Hepatocyte (in vitro differentiated cells): ENCODE results near the gene ARFGAP1. TPM values are rescaled to one million over a fixed set of nuclear protein-coding genes. Genes with fewer than 3 reads are reported as not detected.

Experiments used
- DNase-seq: peaks from one replicate; pipeline ENCODE4 v3.0.0-alpha.2; 2016; ENCODE audit warnings: low spot score
- H2AFZ ChIP-seq: fragments of 200-600 bp; sonication (generic); 2 replicates; pipeline ENCODE4 v1.6.0; 2016; ENCODE audit warnings: antibody characterized with exemption, mild to moderate bottlenecking
- H3K27ac ChIP-seq: fragments of 200-600 bp; sonication (generic); 2 replicates; pipeline ENCODE4 v1.5.1; 2016; ENCODE audit warnings: mild to moderate bottlenecking
- H3K27me3 ChIP-seq: fragments of 200-600 bp; sonication (generic); 2 replicates; pipeline ENCODE4 v1.6.1; 2016
- H3K36me3 ChIP-seq: fragments of 200-600 bp; sonication (generic); replicated peaks from 2 replicates; pipeline ENCODE4 v1.5.1; 2016; ENCODE audit warnings: low read depth; ENCODE audit not compliant: insufficient read depth
- H3K4me1 ChIP-seq: fragments of 200-600 bp; sonication (generic); 2 replicates; pipeline ENCODE4 v1.5.1; 2016; ENCODE audit warnings: mild to moderate bottlenecking, moderate library complexity; ENCODE audit not compliant: insufficient read depth
- H3K4me2 ChIP-seq: fragments of 200-600 bp; sonication (generic); 2 replicates; pipeline ENCODE4 v1.6.0; 2016
- H3K4me3 ChIP-seq: fragments of 200-600 bp; sonication (generic); 2 replicates; pipeline ENCODE4 v1.5.1; 2016; ENCODE audit warnings: mild to moderate bottlenecking
- H3K79me2 ChIP-seq: fragments of 200-600 bp; sonication (generic); 2 replicates; pipeline ENCODE4 v1.6.0; 2017; ENCODE audit warnings: mild to moderate bottlenecking
- H3K9me2 ChIP-seq: fragments of 200-600 bp; sonication (generic); replicated peaks from 2 replicates; pipeline ENCODE4 v1.6.0; 2017; ENCODE audit warnings: mild to moderate bottlenecking; ENCODE audit not compliant: insufficient read depth
- H3K9me3 ChIP-seq: fragments of 200-600 bp; sonication (generic); 2 replicates; pipeline ENCODE4 v1.5.1; 2016; ENCODE audit warnings: low read depth, mild to moderate bottlenecking
- H4K20me1 ChIP-seq: fragments of 200-600 bp; sonication (generic); 2 replicates; pipeline ENCODE4 v1.6.0; 2016; ENCODE audit warnings: mild to moderate bottlenecking; ENCODE audit not compliant: insufficient read depth, poor library complexity, severe bottlenecking
- CTCF ChIP-seq: fragments of 200-600 bp; sonication (generic); IDR thresholded peaks from 2 replicates; pipeline ENCODE4 v1.5.1; 2016; ENCODE audit warnings: antibody characterized with exemption, mild to moderate bottlenecking; ENCODE audit not compliant: poor library complexity
- EZH2 ChIP-seq: fragments of 200-600 bp; sonication (generic); IDR thresholded peaks from 2 replicates; pipeline ENCODE4 v1.6.1; 2016; ENCODE audit warnings: antibody characterized with exemption, mild to moderate bottlenecking, borderline replicate concordance
- EZH2phosphoT487 ChIP-seq: fragments of 200-600 bp; sonication (generic); IDR thresholded peaks from one replicate; pipeline ENCODE4 v1.6.1; 2018; ENCODE audit warnings: antibody characterized with exemption, mild to moderate bottlenecking, low read depth, moderate library complexity; ENCODE audit not compliant: unreplicated experiment, severe bottlenecking
- whole genome bisulfite sequencing: methylation state at CpG from one replicate; pipeline ENCODE4 v1.1.6; 2016; ENCODE audit warnings: low lambda C conversion rate; ENCODE audit errors: missing lambda C conversion rate; 5-methylcytosine and 5-hydroxymethylcytosine counted together
- polyA plus RNA-seq: library from polyadenylated mRNA; unstranded; fragments of >200 nt; fragmentation: Nextera tagmentation; extraction: Ambion mirVana; gene quantifications from 2 replicates; pipeline ENCODE4 v1.2.1, GENCODE V29; 2016
- total RNA-seq: library from RNA; depleted of rRNA; stranded (reverse); fragments of >200 nt; gene quantifications from 2 replicates; pipeline ENCODE4 v1.2.3, GENCODE V29; 2014

Gene ARFGAP1
- total and polyA plus RNA-seq, 2 experiments from 2014 or later, result 78.2 to 99.0 TPM

GRCh38 chr20:63277466-63278272, 5.1 kb downstream of the ARFGAP1 start:
- WGBS, result 97% methylated on average over 28 of the region's 30 CpGs
- Histone ChIP-seq H4K20me1 (peaks cover 38% of the 10 kb centered on the region), H3K4me1 (peaks cover 11% of the 10 kb centered on the region), H3K9me2 (no peaks in the 10 kb centered on the region), H3K27ac (no peak overlapping the region), H2AFZ (no peak overlapping the region), H3K36me3 (no peaks in the 10 kb centered on the region), H3K27me3 (no peaks in the 10 kb centered on the region), H3K4me2 (no peak overlapping the region), H3K9me3 (no peaks in the 10 kb centered on the region), H3K4me3 (no peak overlapping the region), H3K79me2 (peaks cover 45% of the 10 kb centered on the region)
- no peak for DNase-seq
- TF ChIP-seq EZH2phosphoT487 (no peak), CTCF (no peak), EZH2 (no peak)

- H3K4me1 ChIP-seq, result peaks cover 8% of the 10 kb centered on the region
- H3K27ac ChIP-seq, result no peak overlapping the region
- H4K20me1 ChIP-seq, result peaks cover 36% of the 10 kb centered on the region
- no peak for TF ChIP-seq CTCF
- no peak for TF ChIP-seq EZH2phosphoT487
- TF ChIP-seq EZH2, result no peak
- no peaks in the 10 kb centered on the region for H3K9me2 ChIP-seq
- H3K79me2 ChIP-seq, result peaks cover 35% of the 10 kb centered on the region
- no peaks in the 10 kb centered on the region for H3K9me3 ChIP-seq
- no peak for DNase-seq
- no peak overlapping the region for H3K4me2 ChIP-seq
- no peak overlapping the region for H3K4me3 ChIP-seq
- no peak overlapping the region for H2AFZ ChIP-seq
- H3K27me3 ChIP-seq, result no peaks in the 10 kb centered on the region
- H3K36me3 ChIP-seq, result no peaks in the 10 kb centered on the region
- WGBS, result 91% methylated on average over 17 of the region's 17 CpGs
These were observed 6.0 kb downstream of the ARFGAP1 start for GRCh38 chr20:63278661-63279060.

- Histone ChIP-seq H3K4me1 (no peaks in the 10 kb centered on the region), H3K27ac (no peak overlapping the region), H2AFZ (no peak overlapping the region), H4K20me1 (peaks cover 25% of the 10 kb centered on the region), H3K27me3 (no peaks in the 10 kb centered on the region), H3K9me2 (no peaks in the 10 kb centered on the region), H3K79me2 (peaks cover 22% of the 10 kb centered on the region), H3K36me3 (no peaks in the 10 kb centered on the region), H3K9me3 (no peaks in the 10 kb centered on the region), H3K4me2 (no peak overlapping the region), H3K4me3 (no peak overlapping the region)
- TF ChIP-seq CTCF (no peak), EZH2 (no peak), EZH2phosphoT487 (no peak)
- WGBS, result 96% methylated on average over 15 of the region's 15 CpGs
- no peak for DNase-seq
These were observed 7.3 kb downstream of the ARFGAP1 start for GRCh38 chr20:63279931-63280330.
